ENCODE results near the gene CCDC7.
A peak's percentile ranks its signal among the peaks of the same experiment; 100 is the strongest.
"Not testable (repeated sequence)": the region's sequence is repeated elsewhere in the genome, so short reads cannot be mapped to it uniquely, and the experiment has no call there.

CCDC7 gene

DNA sequence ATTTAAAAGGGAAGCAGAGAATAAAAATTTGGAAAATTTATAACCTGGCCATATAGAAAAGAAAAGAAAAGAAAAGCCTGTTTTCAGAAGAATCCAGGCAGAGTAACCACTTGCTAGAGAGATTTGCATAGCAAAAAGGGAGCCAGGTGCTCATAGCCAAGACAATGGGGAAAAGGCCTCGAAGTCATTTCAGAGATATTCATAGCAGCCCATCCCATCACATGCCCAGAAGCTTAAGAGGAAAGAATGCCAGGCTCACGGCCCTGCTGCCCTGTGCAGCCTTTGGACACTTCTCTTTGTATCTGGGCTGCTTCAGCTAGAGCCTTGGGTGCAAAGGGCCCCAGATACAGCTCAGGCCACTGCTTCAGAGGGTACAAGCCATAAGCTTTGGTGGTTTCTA lies 159.8 kb downstream of the CCDC7 start:
- Histone ChIP-seq H3K27me3 (ENCODE audit: insufficient read depth, poor library complexity, severe bottlenecking) (no peaks in the 10 kb centered on the region), H3K27ac (replicated peaks) (no peak overlapping the region), H3K4me3 (replicated peaks; ENCODE audit: insufficient read depth, low read length) (no peak overlapping the region)
- no peak for DNase-seq (ENCODE audit: low read depth in 1 of 2, low spot score in 1 of 2)
- TF ChIP-seq SPI1 (IDR thresholded peaks at IDR 0.05; ENCODE audit: borderline replicate concordance, low read depth) (no peak), GABPA (IDR thresholded peaks at IDR 0.05; ENCODE audit: low read depth) (no peak), POLR2AphosphoS5 (IDR thresholded peaks at IDR 0.05; ENCODE audit: low read depth) (no peak)
- TF ChIP-seq, protein P1, sequence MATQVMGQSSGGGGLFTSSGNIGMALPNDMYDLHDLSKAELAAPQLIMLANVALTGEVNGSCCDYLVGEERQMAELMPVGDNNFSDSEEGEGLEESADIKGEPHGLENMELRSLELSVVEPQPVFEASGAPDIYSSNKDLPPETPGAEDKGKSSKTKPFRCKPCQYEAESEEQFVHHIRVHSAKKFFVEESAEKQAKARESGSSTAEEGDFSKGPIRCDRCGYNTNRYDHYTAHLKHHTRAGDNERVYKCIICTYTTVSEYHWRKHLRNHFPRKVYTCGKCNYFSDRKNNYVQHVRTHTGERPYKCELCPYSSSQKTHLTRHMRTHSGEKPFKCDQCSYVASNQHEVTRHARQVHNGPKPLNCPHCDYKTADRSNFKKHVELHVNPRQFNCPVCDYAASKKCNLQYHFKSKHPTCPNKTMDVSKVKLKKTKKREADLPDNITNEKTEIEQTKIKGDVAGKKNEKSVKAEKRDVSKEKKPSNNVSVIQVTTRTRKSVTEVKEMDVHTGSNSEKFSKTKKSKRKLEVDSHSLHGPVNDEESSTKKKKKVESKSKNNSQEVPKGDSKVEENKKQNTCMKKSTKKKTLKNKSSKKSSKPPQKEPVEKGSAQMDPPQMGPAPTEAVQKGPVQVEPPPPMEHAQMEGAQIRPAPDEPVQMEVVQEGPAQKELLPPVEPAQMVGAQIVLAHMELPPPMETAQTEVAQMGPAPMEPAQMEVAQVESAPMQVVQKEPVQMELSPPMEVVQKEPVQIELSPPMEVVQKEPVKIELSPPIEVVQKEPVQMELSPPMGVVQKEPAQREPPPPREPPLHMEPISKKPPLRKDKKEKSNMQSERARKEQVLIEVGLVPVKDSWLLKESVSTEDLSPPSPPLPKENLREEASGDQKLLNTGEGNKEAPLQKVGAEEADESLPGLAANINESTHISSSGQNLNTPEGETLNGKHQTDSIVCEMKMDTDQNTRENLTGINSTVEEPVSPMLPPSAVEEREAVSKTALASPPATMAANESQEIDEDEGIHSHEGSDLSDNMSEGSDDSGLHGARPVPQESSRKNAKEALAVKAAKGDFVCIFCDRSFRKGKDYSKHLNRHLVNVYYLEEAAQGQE (IDR thresholded peaks at IDR 0.05; ENCODE audit: insufficient replicate concordance, low read depth) = no peak
- TF ChIP-seq, protein P2, sequence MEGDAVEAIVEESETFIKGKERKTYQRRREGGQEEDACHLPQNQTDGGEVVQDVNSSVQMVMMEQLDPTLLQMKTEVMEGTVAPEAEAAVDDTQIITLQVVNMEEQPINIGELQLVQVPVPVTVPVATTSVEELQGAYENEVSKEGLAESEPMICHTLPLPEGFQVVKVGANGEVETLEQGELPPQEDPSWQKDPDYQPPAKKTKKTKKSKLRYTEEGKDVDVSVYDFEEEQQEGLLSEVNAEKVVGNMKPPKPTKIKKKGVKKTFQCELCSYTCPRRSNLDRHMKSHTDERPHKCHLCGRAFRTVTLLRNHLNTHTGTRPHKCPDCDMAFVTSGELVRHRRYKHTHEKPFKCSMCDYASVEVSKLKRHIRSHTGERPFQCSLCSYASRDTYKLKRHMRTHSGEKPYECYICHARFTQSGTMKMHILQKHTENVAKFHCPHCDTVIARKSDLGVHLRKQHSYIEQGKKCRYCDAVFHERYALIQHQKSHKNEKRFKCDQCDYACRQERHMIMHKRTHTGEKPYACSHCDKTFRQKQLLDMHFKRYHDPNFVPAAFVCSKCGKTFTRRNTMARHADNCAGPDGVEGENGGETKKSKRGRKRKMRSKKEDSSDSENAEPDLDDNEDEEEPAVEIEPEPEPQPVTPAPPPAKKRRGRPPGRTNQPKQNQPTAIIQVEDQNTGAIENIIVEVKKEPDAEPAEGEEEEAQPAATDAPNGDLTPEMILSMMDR (IDR thresholded peaks at IDR 0.05; ENCODE audit: insufficient read depth, low read length) = no peak

DNA sequence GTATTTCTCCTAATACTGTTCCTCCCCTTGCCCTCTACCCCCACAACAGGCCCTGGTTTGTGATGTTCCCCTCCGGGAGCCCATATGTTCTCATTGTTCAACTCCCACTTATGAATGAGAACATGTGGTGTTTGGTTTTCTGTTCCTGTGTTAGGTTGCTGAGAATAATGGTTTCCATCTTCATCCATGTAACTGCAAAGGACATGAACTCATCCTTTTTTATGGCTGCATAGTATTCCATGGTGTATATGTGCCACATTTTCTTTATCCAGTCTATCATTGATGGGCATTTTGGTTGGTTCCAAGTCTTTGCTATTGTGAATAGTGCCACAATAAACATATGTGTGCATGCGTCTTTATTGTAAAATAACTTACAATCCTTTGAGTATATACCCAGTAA lies 164.6 kb downstream of the CCDC7 start:
- not testable (repeated sequence) for DNase-seq (ENCODE audit: low read depth in 1 of 2, low spot score in 1 of 2); H3K27ac ChIP-seq (replicated peaks); H3K27me3 ChIP-seq (ENCODE audit: insufficient read depth, poor library complexity, severe bottlenecking); H3K4me3 ChIP-seq (replicated peaks; ENCODE audit: insufficient read depth, low read length)

DNA sequence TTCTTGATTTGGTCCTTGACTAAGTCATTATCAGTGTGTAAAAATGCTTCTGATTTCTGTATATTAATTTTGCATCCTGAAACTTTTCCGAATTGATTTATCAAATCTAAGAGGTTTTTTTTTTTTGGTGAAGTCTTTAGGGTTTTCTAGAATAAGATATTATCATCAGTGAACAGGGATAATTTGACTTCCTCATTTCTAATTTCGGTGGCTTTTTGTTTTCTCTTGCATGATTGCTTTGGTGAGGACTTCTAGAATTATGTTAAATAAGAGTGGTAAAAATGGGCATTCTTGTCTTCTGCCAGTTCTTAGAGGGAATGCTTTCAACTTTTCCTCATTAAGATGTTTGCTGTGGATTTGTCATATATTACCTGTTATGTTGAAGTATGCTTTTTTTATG lies 170.5 kb downstream of the CCDC7 start:
- no peak for DNase-seq (ENCODE audit: low read depth in 1 of 2, low spot score in 1 of 2)
- H3K27me3 ChIP-seq (ENCODE audit: insufficient read depth, poor library complexity, severe bottlenecking) = no peaks in the 10 kb centered on the region
- H3K4me3 ChIP-seq (replicated peaks; ENCODE audit: insufficient read depth, low read length) = no peak overlapping the region
- TF ChIP-seq POLR2AphosphoS5 (IDR thresholded peaks at IDR 0.05; ENCODE audit: low read depth) = no peak
- TF ChIP-seq SPI1 (IDR thresholded peaks at IDR 0.05; ENCODE audit: borderline replicate concordance, low read depth) = peak; percentile 49
- H3K27ac ChIP-seq (replicated peaks) = no peak overlapping the region

DNA sequence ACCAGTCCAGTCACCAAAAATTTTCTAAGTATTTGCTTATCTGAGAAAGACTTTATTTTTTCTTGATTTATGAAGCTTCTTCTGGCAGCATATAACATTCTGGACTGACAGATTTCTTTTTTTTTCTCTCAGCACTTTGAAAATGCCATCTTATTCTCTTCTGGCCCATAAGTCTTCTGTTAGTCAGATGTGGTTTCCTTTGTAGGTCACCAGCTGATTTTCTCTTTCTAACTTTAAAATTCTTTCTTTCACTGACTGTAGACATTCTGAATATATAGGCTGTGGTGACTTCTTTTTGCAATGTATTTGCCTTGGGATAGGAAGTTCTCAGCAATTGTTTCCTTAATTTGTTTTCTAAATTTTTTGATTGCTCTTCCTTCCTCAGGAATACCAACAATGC lies 172.5 kb downstream of the CCDC7 start:
- no peak overlapping the region for H3K4me3 ChIP-seq (replicated peaks; ENCODE audit: insufficient read depth, low read length)
- TF ChIP-seq, protein P1 (IDR thresholded peaks at IDR 0.05; ENCODE audit: insufficient replicate concordance, low read depth) = no peak
- TF ChIP-seq SPI1 (IDR thresholded peaks at IDR 0.05; ENCODE audit: borderline replicate concordance, low read depth) (no peak), GABPA (IDR thresholded peaks at IDR 0.05; ENCODE audit: low read depth) (no peak), POLR2AphosphoS5 (IDR thresholded peaks at IDR 0.05; ENCODE audit: low read depth) (no peak)
- TF ChIP-seq, protein P2 (IDR thresholded peaks at IDR 0.05; ENCODE audit: insufficient read depth, low read length) = no peak

DNA sequence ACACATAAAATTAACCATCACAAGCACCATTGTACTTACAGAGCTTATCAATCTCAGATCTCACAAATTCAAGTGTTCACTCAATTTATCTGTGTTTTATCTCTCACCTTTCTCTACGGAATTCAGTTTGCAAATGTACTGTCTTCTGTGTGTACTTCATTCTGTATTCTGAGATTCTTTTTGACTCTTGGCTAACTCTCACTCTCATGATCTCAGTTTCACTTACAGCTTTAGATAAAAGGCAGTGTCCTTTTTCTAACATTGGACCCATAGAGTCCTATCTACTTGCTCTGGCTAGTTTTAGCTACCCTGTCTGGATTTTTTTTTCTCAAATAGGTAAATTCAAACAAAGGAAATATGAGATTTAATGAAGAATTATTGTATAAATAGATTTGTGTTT lies 176.0 kb downstream of the CCDC7 start:
- no peak for DNase-seq (ENCODE audit: low read depth in 1 of 2, low spot score in 1 of 2)
- Histone ChIP-seq H3K27me3 (ENCODE audit: insufficient read depth, poor library complexity, severe bottlenecking) (no peaks in the 10 kb centered on the region), H3K27ac (replicated peaks) (no peak overlapping the region), H3K4me3 (replicated peaks; ENCODE audit: insufficient read depth, low read length) (no peak overlapping the region)
- TF ChIP-seq, protein P2 (IDR thresholded peaks at IDR 0.05; ENCODE audit: insufficient read depth, low read length) = no peak
- TF ChIP-seq GABPA (IDR thresholded peaks at IDR 0.05; ENCODE audit: low read depth) (no peak), SPI1 (IDR thresholded peaks at IDR 0.05; ENCODE audit: borderline replicate concordance, low read depth) (no peak), POLR2AphosphoS5 (IDR thresholded peaks at IDR 0.05; ENCODE audit: low read depth) (no peak)
- TF ChIP-seq, protein P1 (IDR thresholded peaks at IDR 0.05; ENCODE audit: insufficient replicate concordance, low read depth) = no peak

More for the DNA sequence above, 172.5 kb downstream of the CCDC7 start:
- DNase-seq (ENCODE audit: low read depth in 1 of 2, low spot score in 1 of 2) = no peak
- no peaks in the 10 kb centered on the region for H3K27me3 ChIP-seq (ENCODE audit: insufficient read depth, poor library complexity, severe bottlenecking)
- no peak overlapping the region for H3K27ac ChIP-seq (replicated peaks)
